ENCODE results near the gene ATP6V0A1.
"Not testable (repeated sequence)": the region's sequence is repeated elsewhere in the genome, so short reads cannot be mapped to it uniquely, and the experiment has no call there.

DNA sequence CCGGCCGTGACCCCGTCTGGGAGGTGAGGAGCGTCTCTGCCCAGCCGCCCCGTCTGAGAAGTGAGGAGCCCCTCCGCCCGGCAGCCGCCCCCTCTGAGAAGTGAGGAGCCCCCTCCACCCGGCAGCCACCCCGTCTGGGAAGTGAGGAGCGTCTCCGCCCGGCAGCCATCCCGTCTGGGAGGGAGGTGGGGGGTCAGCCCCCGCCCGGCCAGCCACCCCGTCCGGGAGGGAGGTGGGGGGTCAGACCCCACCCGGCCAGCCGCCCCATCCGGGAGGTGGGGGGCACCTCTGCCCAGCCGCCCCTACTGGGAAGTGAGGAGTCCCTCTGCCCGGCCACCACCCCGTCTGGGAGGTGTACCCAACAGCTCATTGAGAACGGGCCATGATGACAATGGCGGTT lies 9.5 kb upstream of the ATP6V0A1 start:
- TF ChIP-seq, protein P1, sequence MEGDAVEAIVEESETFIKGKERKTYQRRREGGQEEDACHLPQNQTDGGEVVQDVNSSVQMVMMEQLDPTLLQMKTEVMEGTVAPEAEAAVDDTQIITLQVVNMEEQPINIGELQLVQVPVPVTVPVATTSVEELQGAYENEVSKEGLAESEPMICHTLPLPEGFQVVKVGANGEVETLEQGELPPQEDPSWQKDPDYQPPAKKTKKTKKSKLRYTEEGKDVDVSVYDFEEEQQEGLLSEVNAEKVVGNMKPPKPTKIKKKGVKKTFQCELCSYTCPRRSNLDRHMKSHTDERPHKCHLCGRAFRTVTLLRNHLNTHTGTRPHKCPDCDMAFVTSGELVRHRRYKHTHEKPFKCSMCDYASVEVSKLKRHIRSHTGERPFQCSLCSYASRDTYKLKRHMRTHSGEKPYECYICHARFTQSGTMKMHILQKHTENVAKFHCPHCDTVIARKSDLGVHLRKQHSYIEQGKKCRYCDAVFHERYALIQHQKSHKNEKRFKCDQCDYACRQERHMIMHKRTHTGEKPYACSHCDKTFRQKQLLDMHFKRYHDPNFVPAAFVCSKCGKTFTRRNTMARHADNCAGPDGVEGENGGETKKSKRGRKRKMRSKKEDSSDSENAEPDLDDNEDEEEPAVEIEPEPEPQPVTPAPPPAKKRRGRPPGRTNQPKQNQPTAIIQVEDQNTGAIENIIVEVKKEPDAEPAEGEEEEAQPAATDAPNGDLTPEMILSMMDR (IDR thresholded peaks at IDR 0.05) = not testable (repeated sequence)
- not testable (repeated sequence) for TF ChIP-seq POLR2AphosphoS5, EP300 (IDR thresholded peaks at IDR 0.05)
